ENCODE data around the gene ALOX12B.
"Not testable (repeated sequence)": the region's sequence is repeated elsewhere in the genome, so short reads cannot be mapped to it uniquely, and the experiment has no call there.

Gene ALOX12B

DNA sequence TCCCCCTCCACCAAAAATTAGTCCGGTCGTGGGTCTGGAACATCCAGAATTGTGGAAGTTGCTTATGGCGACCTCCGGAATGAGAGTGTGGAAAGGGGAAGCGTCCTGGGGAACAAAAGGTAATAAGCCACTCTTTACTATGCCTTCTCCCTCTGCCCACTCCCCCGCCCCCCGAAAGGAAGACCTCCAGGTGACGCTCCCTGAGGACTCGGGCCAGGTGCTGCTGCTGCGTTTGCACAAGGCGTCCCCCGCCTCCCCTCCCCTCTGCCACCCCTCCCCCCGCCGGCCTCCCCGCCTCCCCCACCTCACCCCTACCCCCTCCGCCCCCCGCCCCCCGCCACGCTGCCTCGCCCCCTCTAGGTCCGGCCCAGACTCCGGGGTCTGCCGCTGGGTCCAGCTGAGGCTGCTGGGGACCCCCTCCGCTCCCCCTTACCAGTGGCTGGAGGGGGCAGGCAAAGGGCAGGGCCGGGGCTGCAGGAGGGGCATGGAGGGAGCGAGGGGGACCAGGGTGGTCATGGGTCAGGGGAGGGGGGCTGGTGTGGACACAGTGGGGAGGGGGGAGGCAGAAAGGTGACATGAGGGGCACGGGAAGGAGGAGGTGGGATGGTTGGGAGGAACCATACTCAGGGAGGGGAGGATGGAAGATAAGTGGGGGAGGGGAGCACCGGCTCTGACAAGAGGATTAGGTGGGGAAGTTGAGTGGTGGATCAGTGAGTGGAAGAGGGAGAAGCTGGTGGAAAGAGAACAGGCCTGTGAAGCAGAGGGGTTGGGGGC, 23.6 kb downstream of the ALOX12B start:
- DNase-seq: no peak

DNA sequence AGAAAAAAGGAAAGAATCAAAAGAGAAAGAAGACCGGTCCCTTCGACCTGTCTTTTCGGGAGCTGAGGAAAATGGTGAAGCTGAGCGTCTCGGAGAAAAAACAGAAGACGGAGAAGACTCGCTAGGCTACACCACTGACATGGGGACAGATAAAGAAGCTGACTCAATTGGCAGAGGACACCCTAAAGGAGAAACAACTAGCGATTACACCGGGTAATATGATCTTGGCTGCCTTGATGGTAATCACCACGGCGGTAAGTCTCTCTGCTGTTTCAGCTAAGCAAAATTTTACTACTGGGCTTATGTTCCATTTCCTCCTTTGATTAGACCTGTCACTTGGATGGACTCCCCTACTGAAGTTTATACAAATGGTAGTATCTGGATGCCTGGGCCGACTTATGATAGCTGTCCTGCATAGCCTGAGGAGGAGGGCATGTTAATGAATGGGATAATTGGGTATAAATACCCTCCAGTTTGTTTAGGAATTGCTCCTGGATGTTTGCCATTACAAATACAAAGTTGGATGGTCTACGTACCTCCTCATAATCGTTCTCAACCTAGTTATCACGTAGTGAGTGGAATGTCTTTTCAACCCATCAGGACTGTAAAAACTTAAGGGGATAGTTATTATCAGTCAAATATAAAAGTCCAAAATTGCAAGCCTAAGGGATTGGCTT, 24.6 kb downstream of the ALOX12B start:
- DNase-seq: no peak

DNA sequence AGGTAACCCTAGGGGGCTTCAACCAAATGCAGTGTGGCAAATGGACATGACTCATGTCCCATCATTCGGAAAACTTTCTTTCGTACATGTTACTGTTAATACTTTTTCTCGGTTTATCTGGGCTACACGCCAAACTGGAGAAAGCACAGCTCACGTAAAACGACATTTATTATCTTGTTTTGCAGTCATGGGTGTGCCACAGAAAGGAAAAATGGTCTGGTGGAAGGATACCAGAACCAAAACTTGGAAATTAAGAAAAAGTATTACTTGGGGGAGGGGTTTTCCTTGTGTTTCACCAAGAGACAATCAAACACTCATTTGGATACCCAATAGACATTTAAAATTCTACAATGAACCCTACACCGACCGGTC, 25.1 kb downstream of the ALOX12B start:
- no peak for DNase-seq

DNA sequence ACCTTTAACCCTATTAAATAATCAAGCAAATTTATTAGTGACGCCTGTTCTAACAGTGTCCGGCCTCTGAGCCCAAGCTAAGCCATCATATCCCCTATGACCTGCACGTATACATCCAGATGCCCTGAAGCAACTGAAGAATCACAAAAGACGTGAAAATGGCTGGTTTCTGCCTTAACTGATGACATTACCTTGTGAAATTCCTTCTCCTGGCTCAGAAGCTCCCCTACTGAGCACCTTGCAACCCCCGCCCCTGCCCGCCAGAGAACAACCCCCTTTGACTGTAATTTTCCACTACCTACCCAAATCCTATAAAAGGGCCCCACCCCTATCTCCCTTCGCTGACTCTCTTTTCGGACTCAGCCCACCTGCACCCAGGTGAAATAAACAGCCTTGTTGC, 25.7 kb downstream of the ALOX12B start:
- DNase-seq: not testable (repeated sequence)

DNA sequence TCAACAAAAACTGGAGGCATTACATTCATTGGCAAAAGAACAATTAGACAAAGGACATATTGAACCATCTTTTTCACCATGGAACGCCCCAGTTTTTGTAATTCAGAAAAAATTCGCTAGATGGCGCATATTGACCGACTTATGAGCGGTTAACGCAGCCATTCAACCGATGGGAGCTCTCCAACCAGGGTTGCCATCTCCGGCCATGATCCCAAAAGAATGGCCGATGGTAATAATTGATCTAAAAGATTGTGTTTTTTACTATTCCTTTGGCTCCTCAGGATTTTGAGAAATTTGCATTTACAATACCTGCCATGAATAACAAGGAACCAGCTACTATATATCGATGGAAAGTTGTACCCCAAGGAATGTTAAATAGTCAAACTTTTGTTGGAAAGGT, 27.2 kb downstream of the ALOX12B start:
- peak; percentile 68 to 86 for DNase-seq

DNA sequence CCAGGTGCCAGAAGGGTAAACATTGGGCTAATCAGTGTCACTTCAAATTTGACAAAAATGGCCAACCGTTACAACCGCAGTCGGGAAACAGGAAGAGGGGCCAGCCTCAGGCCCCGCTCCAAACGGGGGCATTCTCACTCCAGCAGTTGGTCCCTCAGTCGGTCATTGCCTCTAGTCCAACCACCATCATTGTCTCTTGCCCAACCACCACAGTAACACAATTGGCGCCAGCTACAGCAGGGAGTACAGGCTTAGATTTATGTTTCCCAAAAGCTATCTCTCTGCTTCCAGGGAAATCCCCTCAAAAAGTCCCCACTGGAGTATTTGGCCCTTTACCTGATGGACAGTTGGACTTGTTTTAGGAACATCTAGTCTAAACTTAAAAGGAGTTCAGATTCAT, 28.4 kb downstream of the ALOX12B start:
- DNase-seq: no peak

DNA sequence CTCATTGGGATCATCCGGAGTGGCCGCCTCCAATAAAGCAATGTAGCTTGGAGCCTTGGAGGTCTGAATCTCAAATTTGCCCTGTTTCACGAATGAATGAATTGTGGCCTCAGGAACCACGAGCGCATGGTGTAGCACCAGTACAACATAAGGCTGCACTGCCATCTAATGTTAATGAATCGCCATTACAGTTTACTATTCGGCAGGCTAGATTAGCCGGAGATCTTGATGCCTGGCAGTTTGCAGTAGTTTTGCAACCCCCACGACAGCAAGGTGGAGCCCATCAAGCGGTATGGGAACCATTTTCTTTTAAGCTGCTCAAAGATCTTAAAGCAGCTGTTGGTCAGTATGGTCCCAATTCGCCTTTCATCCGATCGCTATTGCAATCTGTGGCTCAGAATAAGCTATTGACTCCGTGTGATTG, 29.8 kb downstream of the ALOX12B start:
- peak; percentile 69 to 84 for DNase-seq

DNA sequence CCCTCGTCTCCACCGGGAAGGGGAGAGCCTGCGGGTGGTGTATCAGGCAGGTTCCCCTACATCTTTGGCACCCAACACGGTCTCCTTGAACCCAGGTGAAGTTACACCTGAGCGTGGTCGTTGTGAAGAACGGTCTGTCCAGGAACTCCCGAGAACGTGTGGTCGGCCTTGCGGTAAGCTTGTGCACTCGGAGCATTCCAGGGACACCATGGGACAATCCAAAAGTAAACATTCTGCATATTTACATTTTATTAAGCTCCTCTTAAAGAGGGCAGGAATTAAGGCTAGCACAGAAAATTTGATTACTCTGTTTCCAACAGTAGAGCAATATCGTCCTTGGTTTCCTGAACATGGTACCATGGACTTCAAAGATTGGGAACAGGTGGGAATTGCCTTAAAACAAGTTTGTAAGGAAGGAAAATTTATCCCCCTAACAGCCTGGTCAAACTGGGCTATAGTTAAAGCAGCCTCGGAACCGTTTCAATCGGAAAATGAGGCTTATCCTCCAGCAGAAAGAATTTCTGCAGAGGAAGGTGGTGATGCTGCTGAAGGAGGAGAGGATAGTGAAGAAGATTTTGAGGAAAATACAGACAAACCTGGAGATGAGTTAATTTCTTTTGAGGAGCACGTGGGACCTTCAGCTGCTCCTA, 30.4 kb downstream of the ALOX12B start:
- DNase-seq: no peak

DNA sequence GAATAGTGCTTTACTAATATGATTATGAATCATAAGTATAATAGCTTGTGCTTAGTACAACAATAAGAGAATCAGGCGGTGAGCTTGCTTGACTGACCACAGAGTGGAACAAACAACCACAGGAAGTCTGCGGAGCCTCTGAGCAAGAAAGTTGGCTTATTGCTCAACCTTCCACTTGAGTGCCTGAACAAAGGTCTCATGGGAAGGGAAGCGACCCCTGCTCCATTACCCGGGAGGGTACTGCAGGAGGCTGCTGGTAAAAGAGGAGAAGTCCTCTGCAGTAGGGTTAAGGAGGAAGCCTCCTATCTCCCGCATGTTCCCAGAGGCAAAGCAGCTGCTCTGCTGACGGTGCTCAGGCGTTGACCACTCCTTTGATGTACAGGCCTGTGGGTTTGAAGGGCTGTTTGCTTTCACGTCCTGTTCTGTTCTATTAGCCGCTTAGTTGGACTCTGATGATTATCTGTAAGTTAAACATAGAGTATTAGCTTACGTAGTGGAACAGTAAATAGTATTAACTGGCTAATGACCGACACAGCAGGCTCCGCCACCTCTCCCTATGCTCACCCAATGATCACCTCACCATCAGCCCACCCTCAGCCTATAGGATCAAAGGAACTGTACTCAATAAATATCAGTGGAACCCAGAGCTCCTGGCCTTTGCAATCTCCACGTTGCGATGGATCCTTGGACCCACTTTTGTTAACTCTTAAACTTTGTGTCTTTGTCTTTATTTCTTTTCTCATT, 31.1 kb downstream of the ALOX12B start:
- DNase-seq: peak; percentile 37 to 50

DNA sequence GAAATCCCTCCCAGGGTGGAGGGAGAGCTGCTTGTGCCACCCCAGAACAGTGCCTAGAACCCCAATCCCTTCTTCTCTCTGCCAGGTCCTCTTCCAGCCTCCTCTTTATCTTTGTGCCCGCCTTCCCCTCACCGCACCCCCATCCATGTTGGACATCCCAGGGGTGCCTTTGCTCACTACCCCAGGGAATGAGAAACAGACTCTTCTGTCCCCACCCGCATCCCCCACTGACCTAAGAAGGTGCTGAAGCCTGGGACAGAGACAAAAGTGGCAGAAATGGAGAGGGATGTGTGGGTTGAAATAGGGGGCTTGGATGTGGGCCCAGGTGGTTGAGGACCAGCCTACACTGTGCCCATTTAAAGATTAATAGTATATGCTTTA, 31.7 kb downstream of the ALOX12B start:
- no peak for DNase-seq

DNA sequence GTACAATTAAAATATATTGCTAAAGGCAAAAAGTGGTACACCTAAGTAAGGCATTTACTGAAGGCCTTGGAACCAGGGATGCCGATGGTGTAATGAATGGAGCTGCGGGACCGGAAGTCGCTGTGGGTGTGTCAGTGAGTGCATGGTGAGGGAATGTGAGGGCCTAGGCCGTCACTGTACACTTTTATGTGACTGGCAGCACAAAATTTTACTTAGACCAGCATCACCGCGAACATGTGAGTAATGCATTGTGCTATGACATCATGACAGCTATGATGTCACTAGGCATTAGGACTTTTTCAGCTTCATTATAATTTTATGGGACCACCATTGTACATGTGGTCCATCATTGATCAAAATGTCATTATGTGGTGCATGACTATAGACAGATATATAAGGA, 33.9 kb downstream of the ALOX12B start:
- no peak for DNase-seq

DNA sequence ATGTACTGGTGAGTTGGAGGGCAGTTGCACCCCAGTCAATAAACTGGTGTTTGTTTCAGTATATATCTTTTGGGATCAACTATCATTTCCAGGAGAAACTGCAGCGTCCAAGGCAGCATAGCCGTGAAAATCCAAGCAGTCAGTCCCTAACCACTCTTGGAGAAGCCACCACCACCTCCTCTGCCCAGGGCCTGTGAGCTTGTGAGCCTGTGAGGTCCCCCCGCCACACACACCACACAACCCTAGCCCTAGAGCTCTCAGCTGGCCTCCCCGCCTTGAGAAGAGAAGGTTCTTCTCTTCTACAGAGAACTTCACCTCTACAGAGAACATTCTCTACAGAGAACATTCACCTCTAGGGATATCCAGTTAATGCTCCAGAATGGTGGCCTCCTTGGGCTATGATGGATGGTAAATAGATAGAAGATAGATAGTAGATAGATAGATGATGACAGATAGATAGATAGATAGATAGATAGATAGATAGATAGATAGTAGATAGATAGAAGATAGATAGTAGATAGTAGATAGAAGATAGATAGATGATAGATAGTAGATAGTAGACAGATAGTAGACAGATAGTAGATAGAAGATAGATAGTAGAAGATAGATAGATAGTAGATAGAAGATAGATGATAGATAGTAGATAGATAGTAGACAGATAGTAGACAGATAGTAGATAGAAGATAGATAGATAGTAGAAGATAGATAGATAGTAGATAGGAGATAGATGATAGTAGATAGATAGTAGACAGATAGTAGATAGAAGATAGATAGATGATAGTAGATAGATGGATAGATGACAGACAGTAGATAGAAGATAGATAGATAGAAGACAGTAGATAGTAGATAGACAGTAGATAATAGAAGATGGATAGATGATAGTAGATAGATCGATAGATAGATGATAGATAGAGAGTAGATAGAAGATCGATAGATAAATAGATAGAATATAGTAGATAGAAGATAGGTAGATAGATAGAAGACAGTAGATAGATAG, 35.0 kb downstream of the ALOX12B start:
- DNase-seq: no peak

DNA sequence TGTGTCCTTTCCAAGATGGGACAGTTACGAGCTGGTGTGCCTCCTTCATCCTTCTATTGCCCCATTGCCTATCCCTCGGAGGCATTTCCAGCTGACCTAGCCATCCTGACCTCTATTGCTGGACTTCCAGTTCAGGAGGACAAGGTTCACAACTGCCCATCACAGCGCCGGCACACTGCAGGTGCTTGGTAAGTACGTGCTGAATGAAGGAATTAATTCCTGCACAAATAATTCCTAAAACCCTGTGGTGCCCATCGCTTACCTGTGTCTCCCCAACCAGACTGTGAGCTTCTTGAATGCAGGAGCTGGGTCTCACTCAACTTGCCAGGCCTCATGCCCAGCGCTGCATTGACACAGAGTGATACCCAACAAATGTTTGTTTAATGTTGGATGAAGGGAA, 35.7 kb downstream of the ALOX12B start:
- no peak for DNase-seq

DNA sequence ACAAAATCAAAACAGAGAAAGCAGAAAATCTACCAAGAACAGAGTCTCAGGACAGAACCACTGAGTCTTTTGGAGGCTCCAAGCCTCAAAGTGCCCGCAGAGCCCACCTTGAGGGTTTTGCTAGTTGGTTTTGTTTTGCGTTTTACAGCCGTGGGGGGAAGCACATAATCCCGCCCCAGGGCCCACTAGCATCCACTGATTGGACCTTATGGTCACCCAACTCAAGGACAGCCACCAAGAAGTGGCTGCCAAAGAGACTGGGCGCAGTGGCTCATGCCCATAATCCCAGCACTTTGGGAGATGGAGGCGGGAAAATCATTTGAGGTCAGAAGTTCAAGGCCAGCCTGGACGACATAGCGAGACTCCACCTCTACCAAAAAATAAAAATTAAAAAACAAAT, 38.8 kb downstream of the ALOX12B start:
- no peak for DNase-seq

DNA sequence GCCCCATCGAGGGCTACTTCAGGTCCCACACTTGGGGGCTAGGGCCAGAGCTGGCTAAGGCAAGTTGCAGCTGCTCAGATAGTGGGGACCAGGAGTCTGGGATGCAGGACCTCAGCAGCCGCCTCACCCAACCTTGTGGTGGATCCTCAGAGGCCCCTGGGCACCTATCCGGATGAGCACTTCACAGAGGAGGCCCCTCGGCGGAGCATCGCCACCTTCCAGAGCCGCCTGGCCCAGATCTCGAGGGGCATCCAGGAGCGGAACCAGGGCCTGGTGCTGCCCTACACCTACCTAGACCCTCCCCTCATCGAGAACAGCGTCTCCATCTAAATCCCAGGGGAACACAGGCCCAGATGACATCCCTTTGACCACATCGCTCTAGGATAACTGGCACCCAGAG, 39.3 kb downstream of the ALOX12B start:
- DNase-seq: no peak

DNA sequence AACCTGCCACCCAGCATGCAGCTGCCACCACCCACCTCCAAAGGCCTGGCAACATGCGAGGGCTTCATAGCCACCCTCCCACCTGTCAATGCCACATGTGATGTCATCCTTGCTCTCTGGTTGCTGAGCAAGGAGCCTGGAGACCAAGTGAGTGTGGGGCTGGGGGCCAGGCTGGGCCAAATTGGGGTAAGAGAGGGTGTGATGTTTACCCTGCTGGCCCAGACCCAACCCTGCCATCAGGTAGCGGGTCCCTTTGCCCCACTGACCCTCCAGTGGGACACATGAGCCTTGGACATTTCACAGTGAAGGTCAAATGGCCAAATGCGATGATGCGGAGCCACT, 39.8 kb downstream of the ALOX12B start:
- no peak for DNase-seq

DNA sequence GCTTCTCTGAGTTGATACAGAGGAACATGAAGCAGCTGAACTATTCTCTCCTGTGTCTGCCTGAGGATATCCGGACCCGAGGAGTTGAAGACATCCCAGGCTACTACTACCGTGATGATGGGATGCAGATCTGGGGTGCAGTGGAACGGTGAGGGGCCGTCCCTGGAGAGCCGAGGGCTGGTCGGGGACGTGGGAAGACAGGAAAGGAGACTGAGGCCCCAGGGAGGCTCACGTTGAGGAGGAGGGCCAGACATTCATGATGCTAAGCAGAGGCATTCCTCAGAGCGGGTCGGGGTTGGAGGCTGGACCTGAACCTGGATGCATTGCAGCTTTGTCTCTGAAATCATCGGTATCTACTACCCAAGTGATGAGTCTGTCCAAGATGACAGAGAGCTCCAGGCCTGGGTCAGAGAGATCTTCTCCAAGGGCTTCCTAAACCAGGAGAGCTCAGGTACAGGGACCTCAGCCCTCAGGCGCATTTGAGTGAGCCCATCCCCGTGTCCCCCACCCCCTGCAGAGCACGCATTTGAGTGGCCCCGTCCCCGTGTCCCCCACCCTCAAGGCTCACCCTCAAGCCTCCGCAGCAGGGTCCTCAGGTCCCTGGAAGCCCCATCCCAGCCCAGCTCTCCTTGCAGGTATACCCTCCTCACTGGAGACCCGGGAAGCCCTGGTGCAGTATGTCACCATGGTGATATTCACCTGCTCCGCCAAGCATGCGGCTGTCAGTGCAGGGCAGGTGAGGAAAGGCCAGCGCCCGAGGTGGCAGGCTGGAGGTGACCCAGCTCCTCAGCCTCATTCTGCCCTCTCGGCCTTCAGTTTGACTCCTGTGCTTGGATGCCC, 40.4 kb downstream of the ALOX12B start:
- DNase-seq: no peak

DNA sequence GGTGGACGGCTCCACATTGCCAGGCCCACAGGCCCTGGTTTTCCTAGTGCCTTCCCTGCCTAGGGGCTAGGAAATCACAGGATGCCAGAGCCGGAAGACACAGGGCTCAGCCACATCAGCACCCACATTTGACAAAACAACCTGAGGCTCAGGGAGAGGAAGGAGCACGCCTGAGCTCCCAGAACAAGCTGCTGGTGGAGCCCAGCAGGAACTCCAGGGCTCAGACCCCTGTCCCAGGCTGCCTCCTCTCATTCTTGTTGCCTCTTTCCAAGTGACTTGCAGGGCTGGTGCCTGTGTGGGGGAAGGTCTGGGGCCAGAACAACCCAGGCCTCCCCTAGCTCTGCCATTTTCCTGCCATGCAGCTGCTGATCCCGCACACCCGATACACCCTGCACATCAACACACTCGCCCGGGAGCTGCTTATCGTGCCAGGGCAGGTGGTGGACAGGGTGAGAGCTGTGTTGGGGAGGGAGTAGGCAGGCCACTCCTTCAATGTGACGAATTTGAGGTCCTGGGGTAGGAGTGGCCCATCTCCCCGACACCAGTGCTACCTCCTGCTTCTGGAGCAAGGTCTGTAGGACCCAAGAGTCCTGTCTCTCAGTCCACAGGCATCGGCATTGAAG, 41.1 kb downstream of the ALOX12B start:
- DNase-seq: no peak

DNA sequence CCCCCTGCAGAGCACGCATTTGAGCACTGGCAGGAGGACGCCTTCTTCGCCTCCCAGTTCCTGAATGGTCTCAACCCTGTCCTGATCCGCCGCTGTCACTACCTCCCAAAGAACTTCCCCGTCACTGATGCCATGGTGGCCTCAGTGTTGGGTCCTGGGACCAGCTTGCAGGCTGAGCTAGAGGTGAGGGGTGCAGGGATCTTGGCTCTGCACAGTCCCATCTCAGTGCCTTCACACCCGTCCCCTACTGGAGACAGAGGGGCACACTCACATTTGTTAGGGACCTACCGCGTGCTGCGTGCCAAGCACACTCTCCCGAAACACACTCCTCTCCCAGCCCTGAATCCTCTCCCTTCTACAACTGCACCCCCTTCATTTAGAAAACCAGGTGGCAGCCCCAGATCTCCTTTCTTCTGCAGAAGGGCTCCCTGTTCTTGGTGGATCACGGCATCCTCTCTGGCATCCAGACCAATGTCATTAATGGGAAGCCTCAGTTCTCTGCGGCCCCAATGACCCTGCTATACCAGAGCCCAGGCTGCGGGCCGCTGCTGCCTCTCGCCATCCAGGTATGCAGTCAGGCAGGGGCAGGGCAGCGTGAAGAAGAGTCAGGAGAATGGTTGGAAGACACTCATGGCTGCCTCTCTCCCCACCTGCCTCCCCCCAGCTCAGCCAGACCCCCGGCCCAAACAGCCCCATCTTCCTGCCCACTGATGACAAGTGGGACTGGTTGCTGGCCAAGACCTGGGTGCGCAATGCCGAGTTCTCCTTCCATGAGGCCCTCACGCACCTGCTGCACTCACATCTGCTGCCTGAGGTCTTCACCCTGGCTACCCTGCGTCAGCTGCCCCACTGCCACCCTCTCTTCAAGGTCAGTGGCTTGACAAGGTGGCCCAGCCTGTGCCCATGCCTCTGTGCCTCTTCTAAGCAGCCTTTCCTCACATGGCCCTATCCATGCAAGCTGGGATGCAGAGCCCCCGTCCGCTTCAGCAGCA, 42.4 kb downstream of the ALOX12B start:
- DNase-seq: no peak

DNA sequence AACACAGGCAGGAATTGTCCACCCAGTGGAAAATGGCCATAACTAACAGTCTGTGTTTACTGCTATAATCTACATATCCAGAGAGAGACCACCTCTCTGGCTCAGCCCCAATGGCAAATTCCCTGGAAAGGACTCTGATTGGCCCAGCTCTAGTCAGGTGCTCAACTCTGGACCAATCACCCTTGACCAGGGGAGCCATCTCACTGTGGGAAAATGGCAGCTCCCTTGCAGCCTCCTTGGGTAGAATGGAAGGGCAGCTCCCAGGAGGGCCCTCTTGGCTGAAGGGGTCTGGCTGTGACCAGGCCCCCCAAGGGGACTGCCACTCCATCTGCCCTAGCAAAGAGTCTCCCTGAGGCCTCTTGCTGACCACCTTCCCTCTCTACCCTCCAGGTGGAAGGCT, 45.5 kb downstream of the ALOX12B start:
- DNase-seq: no peak
